ENCODE data around the gene PPIF.

PPIF gene

GRCh38 chr10:79347226-79347893 is at the start of gene PPIF:
Gene PPIF, plus strand, starts transcription at chr10:79347469. Its CDS starts 80 bp downstream, at chr10:79347549.
- peak; percentile 85 for DNase-seq (ENCODE audit: low spot score)
- FAIRE-seq: no peak

GRCh38 chr10:79298403-79299244 is 48.6 kb upstream of the PPIF start:
- FAIRE-seq (peak; percentile 94), DNase-seq (ENCODE audit: low spot score) (peak; percentile 99)

- FAIRE-seq: peak; percentile 89
- peak; percentile 97 for DNase-seq (ENCODE audit: low spot score)
Measured at GRCh38 chr10:79299397-79300241, 47.6 kb upstream of the PPIF start.

- FAIRE-seq (no peak), DNase-seq (ENCODE audit: low spot score) (no peak)
Measured at GRCh38 chr10:79300711-79301110, 46.6 kb upstream of the PPIF start.

- DNase-seq (ENCODE audit: low spot score) (no peak), FAIRE-seq (no peak)
Measured at GRCh38 chr10:79301754-79302530, 45.3 kb upstream of the PPIF start.

- FAIRE-seq (no peak), DNase-seq (ENCODE audit: low spot score) (no peak)
Measured at GRCh38 chr10:79303631-79304478, 43.4 kb upstream of the PPIF start.

- DNase-seq (ENCODE audit: low spot score): no peak
- FAIRE-seq: no peak
Measured at GRCh38 chr10:79304479-79305087, 42.7 kb upstream of the PPIF start.

GRCh38 chr10:79305515-79305914 is 41.8 kb upstream of the PPIF start:
- no peak for DNase-seq (ENCODE audit: low spot score)
- FAIRE-seq: no peak

GRCh38 chr10:79305988-79306387 is 41.3 kb upstream of the PPIF start:
- no peak for FAIRE-seq
- no peak for DNase-seq (ENCODE audit: low spot score)

- DNase-seq (ENCODE audit: low spot score) (no peak), FAIRE-seq (no peak)
Measured at GRCh38 chr10:79306644-79307220, 40.5 kb upstream of the PPIF start.

- FAIRE-seq (no peak), DNase-seq (ENCODE audit: low spot score) (no peak)
Measured at GRCh38 chr10:79308016-79308415, 39.3 kb upstream of the PPIF start.

GRCh38 chr10:79308969-79309665 is 38.2 kb upstream of the PPIF start:
- DNase-seq (ENCODE audit: low spot score): no peak
- FAIRE-seq: no peak

- FAIRE-seq (no peak), DNase-seq (ENCODE audit: low spot score) (no peak)
Measured at GRCh38 chr10:79310200-79310865, 36.9 kb upstream of the PPIF start.

- no peak for FAIRE-seq
Measured at GRCh38 chr10:79310911-79311573, 36.2 kb upstream of the PPIF start.

GRCh38 chr10:79311581-79312407 is 35.5 kb upstream of the PPIF start:
- FAIRE-seq: no peak
- no peak for DNase-seq (ENCODE audit: low spot score)

More at GRCh38 chr10:79310911-79311573, 36.2 kb upstream of the PPIF start:
- DNase-seq (ENCODE audit: low spot score): no peak

GRCh38 chr10:79312601-79313187 is 34.6 kb upstream of the PPIF start:
- no peak for FAIRE-seq

More at GRCh38 chr10:79312601-79313187, 34.6 kb upstream of the PPIF start:
- no peak for DNase-seq (ENCODE audit: low spot score)
